LNCaP clone FGC (cell line): ENCODE measurements around the gene RYR3.
A peak's percentile ranks its signal among the peaks of the same experiment; 100 is the strongest.

Experiments used
- DNase-seq: peaks from one replicate; pipeline ENCODE4 v3.0.0-alpha.2; 2011; ENCODE audit warnings: low read depth
- H3K4me3 ChIP-seq: 2 replicates; pipeline ENCODE4 v1.5.1; 2011; ENCODE audit warnings: mild to moderate bottlenecking, low read depth, low read length, control low read depth
- TF ChIP-seq, protein P1 (sequence below): IDR thresholded peaks from 2 replicates; pipeline ENCODE4 v1.5.1; 2012; ENCODE audit warnings: mild to moderate bottlenecking; ENCODE audit not compliant: control insufficient read depth, insufficient read depth; ENCODE audit errors: extremely low read depth

The RYR3 gene

DNA sequence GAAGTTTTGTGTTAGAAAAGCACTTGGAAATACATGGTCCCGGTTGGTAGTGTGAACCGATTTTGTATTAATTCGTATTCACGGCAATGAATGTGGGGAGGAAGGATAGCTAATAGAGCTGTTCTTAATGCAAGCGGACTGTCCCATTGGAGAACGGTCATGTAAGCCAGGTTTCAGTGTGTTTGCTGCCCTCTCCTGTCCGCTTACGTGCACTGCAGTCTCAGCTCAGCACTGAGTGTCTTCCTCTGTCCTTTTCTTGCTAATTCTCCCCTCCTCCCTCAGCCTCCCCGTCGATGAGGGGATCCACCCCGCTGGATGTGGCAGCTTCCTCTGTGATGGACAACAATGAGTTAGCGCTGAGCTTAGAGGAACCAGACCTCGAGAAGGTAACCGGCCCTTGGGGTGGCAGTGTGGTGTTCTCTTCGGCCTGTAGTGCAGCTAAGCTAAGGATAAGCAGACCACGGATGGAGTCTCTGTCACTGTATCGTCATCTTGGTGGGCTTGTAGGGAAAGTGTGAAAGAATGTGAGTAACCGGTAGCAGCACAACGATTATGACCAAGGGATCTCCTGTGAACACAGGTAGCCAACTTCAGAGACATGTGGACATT is 390.0 kb downstream of the RYR3 start:
- DNase-seq = peak; percentile 61
- TF ChIP-seq, protein P1, sequence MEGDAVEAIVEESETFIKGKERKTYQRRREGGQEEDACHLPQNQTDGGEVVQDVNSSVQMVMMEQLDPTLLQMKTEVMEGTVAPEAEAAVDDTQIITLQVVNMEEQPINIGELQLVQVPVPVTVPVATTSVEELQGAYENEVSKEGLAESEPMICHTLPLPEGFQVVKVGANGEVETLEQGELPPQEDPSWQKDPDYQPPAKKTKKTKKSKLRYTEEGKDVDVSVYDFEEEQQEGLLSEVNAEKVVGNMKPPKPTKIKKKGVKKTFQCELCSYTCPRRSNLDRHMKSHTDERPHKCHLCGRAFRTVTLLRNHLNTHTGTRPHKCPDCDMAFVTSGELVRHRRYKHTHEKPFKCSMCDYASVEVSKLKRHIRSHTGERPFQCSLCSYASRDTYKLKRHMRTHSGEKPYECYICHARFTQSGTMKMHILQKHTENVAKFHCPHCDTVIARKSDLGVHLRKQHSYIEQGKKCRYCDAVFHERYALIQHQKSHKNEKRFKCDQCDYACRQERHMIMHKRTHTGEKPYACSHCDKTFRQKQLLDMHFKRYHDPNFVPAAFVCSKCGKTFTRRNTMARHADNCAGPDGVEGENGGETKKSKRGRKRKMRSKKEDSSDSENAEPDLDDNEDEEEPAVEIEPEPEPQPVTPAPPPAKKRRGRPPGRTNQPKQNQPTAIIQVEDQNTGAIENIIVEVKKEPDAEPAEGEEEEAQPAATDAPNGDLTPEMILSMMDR = peak; percentile 100
- H3K4me3 ChIP-seq = no peak overlapping the region

GRCh38 chr15:33701304-33701696 is 390.5 kb downstream of the RYR3 start:
- no peak for DNase-seq

DNA sequence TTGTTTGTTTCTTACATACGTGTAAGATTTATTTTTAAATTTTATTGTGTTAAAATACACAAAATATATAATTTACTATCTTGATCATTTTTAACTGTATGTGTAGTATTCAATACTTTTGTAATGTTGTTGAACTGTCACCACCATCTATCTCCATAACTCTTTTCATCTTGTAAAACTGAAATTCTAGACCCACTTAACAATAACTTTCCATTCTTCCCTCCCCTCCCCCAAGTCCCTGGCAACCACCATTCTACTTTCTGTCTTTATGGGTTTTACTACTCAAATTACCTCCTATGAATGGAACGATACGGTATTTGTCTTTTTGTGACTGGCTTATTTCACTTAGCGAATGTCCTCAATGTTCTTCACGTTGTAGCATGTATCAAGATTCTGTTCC is 395.4 kb downstream of the RYR3 start:
- TF ChIP-seq, protein P1 = no peak

More at GRCh38 chr15:33701304-33701696, 390.5 kb downstream of the RYR3 start:
- no peak overlapping the region for H3K4me3 ChIP-seq
- TF ChIP-seq, protein P1 = peak; percentile 54

GRCh38 chr15:33710748-33711147 is 400.0 kb downstream of the RYR3 start:
- DNase-seq = no peak
- no peak overlapping the region for H3K4me3 ChIP-seq
- TF ChIP-seq, protein P1 = no peak

More for the DNA sequence above, 395.4 kb downstream of the RYR3 start:
- H3K4me3 ChIP-seq = no peak overlapping the region
- DNase-seq = no peak

- DNase-seq = no peak
- TF ChIP-seq, protein P1 = no peak
- no peak overlapping the region for H3K4me3 ChIP-seq
Measured at GRCh38 chr15:33716025-33716424, 405.3 kb downstream of the RYR3 start.

GRCh38 chr15:33720952-33721351 is 410.2 kb downstream of the RYR3 start:
- DNase-seq = no peak
- TF ChIP-seq, protein P1 = no peak
- H3K4me3 ChIP-seq = no peak overlapping the region
